ENCODE data around the gene PKP4. TPM values are rescaled to one million over a fixed set of nuclear protein-coding genes. Genes with fewer than 3 reads are reported as not detected.

Gene PKP4
- polyA plus RNA-seq, 1 experiment, result 24.9 TPM

DNA sequence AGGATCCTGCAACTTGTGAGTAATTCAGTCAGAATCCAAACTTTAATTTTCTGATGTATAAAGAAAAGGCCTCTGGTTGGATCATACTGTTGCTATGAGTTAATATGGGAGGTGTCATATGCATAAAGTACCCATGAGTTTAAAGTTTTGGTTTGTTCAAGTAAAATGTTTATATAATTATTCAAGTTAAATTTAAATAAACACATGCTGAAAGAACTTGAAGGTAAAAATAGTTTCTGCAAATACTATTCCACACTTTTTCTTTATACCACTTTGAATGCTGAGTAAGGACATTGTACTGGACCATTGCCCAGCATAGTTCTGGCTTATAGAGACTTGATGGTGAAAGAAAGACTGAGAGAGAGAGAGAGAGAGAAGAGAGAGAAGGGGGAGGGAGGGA is 30.7 kb downstream of the PKP4 start:
- ChIA-PET CTCF (interaction anchor here (1.2 to 1.5 kb wide), 3 partner anchors 10 to 267 kb away, joined by 3 to 4 read pairs (median 4); no protein-coding TSS in a partner anchor), POLR2A (no interaction called here)
- Histone ChIP-seq H3K27me3 (ENCODE audit: control insufficient read depth, insufficient read depth, low read length) (no peaks in the 10 kb centered on the region), H3K9me3 (ENCODE audit: control insufficient read depth, insufficient read depth, low read length) (no peaks in the 10 kb centered on the region), H3K4me3 (ENCODE audit: low read depth, low read length) (no peak overlapping the region), H3K27ac (ENCODE audit: low read depth, low read length) (no peak overlapping the region)
- peak; percentile 52 for DNase-seq (ENCODE audit: low read depth, low spot score)
- TF ChIP-seq CTCF (IDR thresholded peaks at IDR 0.05; ENCODE audit: low read depth, low read length), result no peak

DNA sequence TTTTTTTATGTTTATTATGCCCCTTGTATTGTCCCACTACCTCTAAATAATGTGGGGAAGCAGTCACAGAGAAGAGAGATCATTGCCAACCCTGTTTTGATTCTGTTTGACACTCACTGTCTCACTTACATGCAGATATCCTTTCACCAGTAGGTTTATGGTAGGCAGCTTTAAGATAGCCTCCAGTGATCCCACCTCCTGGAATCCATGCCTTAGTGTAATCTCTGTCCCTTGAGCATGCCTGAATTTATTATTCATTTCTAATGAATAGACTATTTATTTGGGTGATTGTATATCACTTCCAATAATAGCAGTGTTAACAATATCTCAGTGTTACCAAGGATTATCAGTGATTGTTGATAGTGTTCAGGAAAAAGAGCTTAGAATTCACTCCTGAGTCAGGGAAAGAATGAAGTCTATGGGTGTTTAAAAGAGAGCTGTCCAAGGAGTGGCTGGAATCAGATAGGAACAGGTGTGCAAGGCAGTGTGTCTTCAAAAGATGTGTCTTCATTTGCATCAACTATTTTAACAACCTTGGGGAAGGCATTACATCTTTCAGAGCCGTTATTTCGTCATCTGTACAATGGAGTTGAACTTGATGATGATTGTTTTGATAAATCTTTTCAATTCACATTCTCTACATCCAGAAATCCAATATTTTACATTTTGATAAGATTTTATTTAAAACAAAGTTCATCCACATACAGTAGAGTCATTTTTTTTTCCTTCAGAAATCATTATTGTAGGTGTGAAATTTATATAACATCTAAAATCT is 31.9 kb downstream of the PKP4 start:
- H3K4me3 ChIP-seq (ENCODE audit: low read depth, low read length), result no peak overlapping the region
- H3K27ac ChIP-seq (ENCODE audit: low read depth, low read length), result no peak overlapping the region
- no peaks in the 10 kb centered on the region for H3K9me3 ChIP-seq (ENCODE audit: control insufficient read depth, insufficient read depth, low read length)
- H3K27me3 ChIP-seq (ENCODE audit: control insufficient read depth, insufficient read depth, low read length), result no peaks in the 10 kb centered on the region
- no peak for DNase-seq (ENCODE audit: low read depth, low spot score)
- ChIA-PET CTCF (interaction anchor here (1.2 to 1.5 kb wide), 3 partner anchors 9 to 266 kb away, joined by 3 to 4 read pairs (median 4); no protein-coding TSS in a partner anchor), POLR2A (no interaction called here)
- TF ChIP-seq CTCF (IDR thresholded peaks at IDR 0.05; ENCODE audit: low read depth, low read length), result no peak

GRCh38 chr2:158489366-158490112 is 32.8 kb downstream of the PKP4 start:
- POLR2A ChIA-PET, result no interaction called here

GRCh38 chr2:158491072-158491471 is 34.3 kb downstream of the PKP4 start:
- POLR2A ChIA-PET, result no interaction called here
- Histone ChIP-seq H3K9me3 (ENCODE audit: control insufficient read depth, insufficient read depth, low read length) (no peaks in the 10 kb centered on the region), H3K4me3 (ENCODE audit: low read depth, low read length) (no peak overlapping the region), H3K27ac (ENCODE audit: low read depth, low read length) (no peak overlapping the region), H3K27me3 (ENCODE audit: control insufficient read depth, insufficient read depth, low read length) (no peaks in the 10 kb centered on the region)
- no peak for DNase-seq (ENCODE audit: low read depth, low spot score)
- no peak for TF ChIP-seq CTCF (IDR thresholded peaks at IDR 0.05; ENCODE audit: low read depth, low read length)
- CTCF ChIA-PET, result interaction anchor here (2.1 kb wide), 1 partner anchor 264 kb away, joined by 6 read pairs; no protein-coding TSS in a partner anchor

More at GRCh38 chr2:158489366-158490112, 32.8 kb downstream of the PKP4 start:
- CTCF ChIA-PET, result interaction anchor here (0.6 to 2.1 kb wide), 2 partner anchors 66 to 265 kb away, joined by 4 to 6 read pairs; no protein-coding TSS in a partner anchor
- H3K27ac ChIP-seq (ENCODE audit: low read depth, low read length), result no peak overlapping the region
- no peak overlapping the region for H3K4me3 ChIP-seq (ENCODE audit: low read depth, low read length)
- no peak for TF ChIP-seq CTCF (IDR thresholded peaks at IDR 0.05; ENCODE audit: low read depth, low read length)
- H3K9me3 ChIP-seq (ENCODE audit: control insufficient read depth, insufficient read depth, low read length), result no peaks in the 10 kb centered on the region
- DNase-seq (ENCODE audit: low read depth, low spot score), result no peak
- H3K27me3 ChIP-seq (ENCODE audit: control insufficient read depth, insufficient read depth, low read length), result no peaks in the 10 kb centered on the region

- no peak for DNase-seq (ENCODE audit: low read depth, low spot score)
- Histone ChIP-seq H3K4me3 (ENCODE audit: low read depth, low read length) (no peak overlapping the region), H3K9me3 (ENCODE audit: control insufficient read depth, insufficient read depth, low read length) (no peaks in the 10 kb centered on the region), H3K27me3 (ENCODE audit: control insufficient read depth, insufficient read depth, low read length) (no peaks in the 10 kb centered on the region), H3K27ac (ENCODE audit: low read depth, low read length) (no peak overlapping the region)
- ChIA-PET POLR2A (no interaction called here), CTCF (no interaction called here)
- TF ChIP-seq CTCF (IDR thresholded peaks at IDR 0.05; ENCODE audit: low read depth, low read length), result no peak
Measured at GRCh38 chr2:158493458-158493857, 36.7 kb downstream of the PKP4 start.

Data from AG04450 (cell line).